ENCODE measurements around the gene AGRN. TPM values are rescaled to one million over a fixed set of nuclear protein-coding genes. Genes with fewer than 3 reads are reported as not detected.

Gene AGRN
- total RNA-seq, 1 donor from 2014 or later: 114 TPM

DNA sequence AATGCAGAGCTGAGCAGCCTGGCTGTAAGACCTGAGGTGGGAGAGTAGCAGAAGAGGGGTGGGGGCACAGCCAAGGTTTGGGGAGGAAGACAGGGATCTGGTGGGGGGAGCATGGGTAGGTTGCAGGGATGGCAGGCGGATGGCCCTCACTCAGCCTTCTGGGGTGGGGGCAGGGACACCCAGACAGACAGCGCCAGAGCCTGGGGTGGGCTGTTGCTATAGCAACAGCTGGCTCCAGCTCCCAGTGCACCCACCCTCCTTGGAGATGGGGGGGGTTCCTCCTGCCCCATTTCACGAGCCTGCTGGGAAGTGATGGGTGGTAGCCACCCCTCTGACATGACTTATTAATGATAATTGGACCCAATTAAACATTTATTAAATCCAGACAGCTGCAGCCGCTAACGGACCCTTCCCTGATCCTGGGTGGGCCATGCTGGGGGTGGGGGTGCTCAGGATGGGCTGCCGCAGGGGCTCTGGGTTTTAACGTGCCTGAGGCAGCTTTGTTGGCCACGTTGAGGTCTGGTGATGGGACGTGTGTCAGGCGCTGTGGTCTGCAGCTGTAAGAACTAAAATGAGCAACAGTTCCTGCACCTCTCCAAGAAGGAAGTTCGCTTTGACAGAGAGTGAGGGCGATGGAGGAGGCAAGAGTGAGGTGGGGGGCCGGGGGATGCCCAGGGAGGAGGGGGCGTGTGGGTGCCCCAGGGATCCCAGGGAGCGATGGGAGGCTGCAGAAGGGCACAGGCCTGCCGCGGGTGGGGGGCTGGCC, 19.4 kb downstream of the AGRN start:
- H3K27me3 ChIP-seq (ENCODE audit: low read depth): peaks cover 15% of the 10 kb centered on the region
- H3K4me3 ChIP-seq: no peak overlapping the region
- TF ChIP-seq, protein P1, sequence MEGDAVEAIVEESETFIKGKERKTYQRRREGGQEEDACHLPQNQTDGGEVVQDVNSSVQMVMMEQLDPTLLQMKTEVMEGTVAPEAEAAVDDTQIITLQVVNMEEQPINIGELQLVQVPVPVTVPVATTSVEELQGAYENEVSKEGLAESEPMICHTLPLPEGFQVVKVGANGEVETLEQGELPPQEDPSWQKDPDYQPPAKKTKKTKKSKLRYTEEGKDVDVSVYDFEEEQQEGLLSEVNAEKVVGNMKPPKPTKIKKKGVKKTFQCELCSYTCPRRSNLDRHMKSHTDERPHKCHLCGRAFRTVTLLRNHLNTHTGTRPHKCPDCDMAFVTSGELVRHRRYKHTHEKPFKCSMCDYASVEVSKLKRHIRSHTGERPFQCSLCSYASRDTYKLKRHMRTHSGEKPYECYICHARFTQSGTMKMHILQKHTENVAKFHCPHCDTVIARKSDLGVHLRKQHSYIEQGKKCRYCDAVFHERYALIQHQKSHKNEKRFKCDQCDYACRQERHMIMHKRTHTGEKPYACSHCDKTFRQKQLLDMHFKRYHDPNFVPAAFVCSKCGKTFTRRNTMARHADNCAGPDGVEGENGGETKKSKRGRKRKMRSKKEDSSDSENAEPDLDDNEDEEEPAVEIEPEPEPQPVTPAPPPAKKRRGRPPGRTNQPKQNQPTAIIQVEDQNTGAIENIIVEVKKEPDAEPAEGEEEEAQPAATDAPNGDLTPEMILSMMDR (IDR thresholded peaks at IDR 0.05): no peak
- H3K27ac ChIP-seq: no peak overlapping the region
- peaks cover 6% of the 10 kb centered on the region for H3K36me3 ChIP-seq
- peaks cover 18% of the 10 kb centered on the region for H3K4me1 ChIP-seq
- H3K9me3 ChIP-seq: no peaks in the 10 kb centered on the region
- ATAC-seq (no peak), DNase-seq (no peak)
- intact Hi-C loops (cut with DNase I): no loop called here

DNA sequence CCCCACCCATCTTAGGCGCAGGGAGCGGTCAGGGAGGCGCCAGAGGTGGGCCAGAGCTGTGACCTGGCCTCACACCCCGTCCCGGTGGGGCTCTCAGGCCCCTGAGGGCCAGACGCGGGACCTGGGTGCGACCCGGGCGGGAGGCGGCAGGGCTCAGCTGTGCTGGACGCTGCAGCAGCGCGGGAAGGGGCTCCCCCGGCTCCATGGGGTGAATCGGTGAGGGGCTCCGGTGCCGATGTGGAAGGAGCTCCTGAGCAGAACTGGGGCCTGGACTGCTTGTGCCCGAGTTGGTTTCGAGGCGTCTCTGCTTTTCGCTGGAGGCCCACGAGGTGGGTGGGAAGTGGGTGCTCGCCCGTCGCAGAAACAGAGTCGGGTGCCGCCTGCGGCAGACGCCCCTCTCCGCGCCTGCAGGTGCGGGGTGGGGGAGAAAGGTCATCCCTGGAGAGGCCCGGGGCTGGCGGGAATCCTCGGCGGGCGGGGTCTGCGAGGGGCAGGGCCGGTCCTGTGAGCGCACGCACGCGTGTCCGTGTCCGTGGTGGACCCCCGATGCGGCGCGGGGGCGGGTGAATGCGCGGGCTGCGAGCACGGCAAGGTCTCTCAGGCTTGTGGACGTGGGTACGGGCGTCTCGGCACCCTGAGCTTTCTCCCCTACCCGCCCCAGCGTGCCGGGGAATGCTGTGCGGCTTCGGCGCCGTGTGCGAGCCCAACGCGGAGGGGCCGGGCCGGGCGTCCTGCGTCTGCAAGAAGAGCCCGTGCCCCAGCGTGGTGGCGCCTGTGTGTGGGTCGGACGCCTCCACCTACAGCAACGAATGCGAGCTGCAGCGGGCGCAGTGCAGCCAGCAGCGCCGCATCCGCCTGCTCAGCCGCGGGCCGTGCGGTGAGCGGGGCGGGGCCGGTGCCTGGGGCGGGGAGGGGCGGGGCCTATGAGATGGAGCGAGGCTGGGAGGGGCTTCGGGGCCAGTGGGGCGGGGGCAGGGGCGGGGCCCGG, 20.4 kb downstream of the AGRN start:
- H3K36me3 ChIP-seq: peaks cover 10% of the 10 kb centered on the region
- intact Hi-C loops (cut with DNase I): no loop called here
- H3K4me1 ChIP-seq: peaks cover 18% of the 10 kb centered on the region
- no peaks in the 10 kb centered on the region for H3K9me3 ChIP-seq
- DNase-seq: peak; percentile 84
- no peak overlapping the region for H3K27ac ChIP-seq
- TF ChIP-seq, protein P1 (IDR thresholded peaks at IDR 0.05): no peak
- H3K4me3 ChIP-seq: peak overlapping the region; percentile 56
- ATAC-seq: peak; percentile 85 to 86
- peaks cover 9% of the 10 kb centered on the region for H3K27me3 ChIP-seq (ENCODE audit: low read depth)

DNA sequence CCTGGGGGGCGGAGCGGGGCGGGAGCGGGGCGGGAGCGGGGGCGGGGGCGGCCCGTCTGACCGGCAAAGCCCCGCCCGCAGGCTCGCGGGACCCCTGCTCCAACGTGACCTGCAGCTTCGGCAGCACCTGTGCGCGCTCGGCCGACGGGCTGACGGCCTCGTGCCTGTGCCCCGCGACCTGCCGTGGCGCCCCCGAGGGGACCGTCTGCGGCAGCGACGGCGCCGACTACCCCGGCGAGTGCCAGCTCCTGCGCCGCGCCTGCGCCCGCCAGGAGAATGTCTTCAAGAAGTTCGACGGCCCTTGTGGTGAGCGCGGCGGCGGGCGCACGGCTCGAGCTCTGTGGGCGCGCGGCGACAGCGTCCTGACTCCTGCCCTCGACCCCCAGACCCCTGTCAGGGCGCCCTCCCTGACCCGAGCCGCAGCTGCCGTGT, 21.2 kb downstream of the AGRN start:
- DNase-seq (no peak), ATAC-seq (no peak)
- Histone ChIP-seq H3K27ac (no peak overlapping the region), H3K27me3 (ENCODE audit: low read depth) (peaks cover 9% of the 10 kb centered on the region), H3K4me3 (no peak overlapping the region), H3K9me3 (no peaks in the 10 kb centered on the region), H3K4me1 (peaks cover 18% of the 10 kb centered on the region), H3K36me3 (peaks cover 19% of the 10 kb centered on the region)
- TF ChIP-seq, protein P1 (IDR thresholded peaks at IDR 0.05): no peak
- intact Hi-C loops (cut with DNase I): no loop called here

DNA sequence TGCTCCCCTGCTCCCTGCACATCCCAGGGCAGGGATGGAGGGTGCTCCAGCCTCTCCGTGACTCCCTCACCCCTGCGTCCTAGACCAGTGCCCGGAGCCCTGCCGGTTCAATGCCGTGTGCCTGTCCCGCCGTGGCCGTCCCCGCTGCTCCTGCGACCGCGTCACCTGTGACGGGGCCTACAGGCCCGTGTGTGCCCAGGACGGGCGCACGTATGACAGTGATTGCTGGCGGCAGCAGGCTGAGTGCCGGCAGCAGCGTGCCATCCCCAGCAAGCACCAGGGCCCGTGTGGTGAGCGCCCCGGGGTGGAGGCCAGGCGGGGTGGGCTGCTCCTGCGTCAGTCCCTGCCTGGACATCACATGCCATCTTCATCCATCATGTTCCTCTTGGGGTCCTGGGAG, 22.0 kb downstream of the AGRN start:
- DNase-seq: no peak
- Histone ChIP-seq H3K27me3 (ENCODE audit: low read depth) (peaks cover 9% of the 10 kb centered on the region), H3K36me3 (peaks cover 26% of the 10 kb centered on the region), H3K4me1 (peaks cover 18% of the 10 kb centered on the region), H3K9me3 (no peaks in the 10 kb centered on the region), H3K4me3 (no peak overlapping the region), H3K27ac (no peak overlapping the region)
- ATAC-seq: no peak
- TF ChIP-seq, protein P1 (IDR thresholded peaks at IDR 0.05): no peak
- intact Hi-C loops (cut with DNase I): no loop called here

DNA sequence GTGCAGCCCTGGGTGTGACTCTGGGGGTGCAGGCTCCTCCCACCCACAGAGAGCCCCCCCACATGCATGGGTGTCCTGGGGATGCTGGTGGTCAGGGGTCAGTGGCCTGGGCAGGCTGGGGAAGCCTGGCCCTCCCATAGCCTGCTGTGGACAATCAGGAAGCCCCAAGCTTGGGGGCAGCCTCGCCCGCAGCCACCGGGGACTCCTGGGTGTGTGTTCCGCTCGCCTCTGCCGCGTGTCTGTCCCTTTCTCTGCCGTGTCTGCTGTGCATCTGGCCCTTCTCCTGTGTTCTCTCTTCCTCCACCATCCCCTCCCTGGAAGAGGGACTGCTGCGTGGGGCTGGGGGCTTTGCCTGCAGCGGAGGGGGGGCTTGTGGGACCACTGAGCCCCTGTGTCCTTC, 22.9 kb downstream of the AGRN start:
- intact Hi-C loops (cut with DNase I): no loop called here
- DNase-seq (no peak), ATAC-seq (no peak)
- peaks cover 9% of the 10 kb centered on the region for H3K27me3 ChIP-seq (ENCODE audit: low read depth)
- peaks cover 18% of the 10 kb centered on the region for H3K4me1 ChIP-seq
- peaks cover 35% of the 10 kb centered on the region for H3K36me3 ChIP-seq
- TF ChIP-seq, protein P1 (IDR thresholded peaks at IDR 0.05): no peak
- no peaks in the 10 kb centered on the region for H3K9me3 ChIP-seq
- H3K27ac ChIP-seq: no peak overlapping the region
- no peak overlapping the region for H3K4me3 ChIP-seq
